ENCODE data around the gene PARP1.

The PARP1 gene

DNA sequence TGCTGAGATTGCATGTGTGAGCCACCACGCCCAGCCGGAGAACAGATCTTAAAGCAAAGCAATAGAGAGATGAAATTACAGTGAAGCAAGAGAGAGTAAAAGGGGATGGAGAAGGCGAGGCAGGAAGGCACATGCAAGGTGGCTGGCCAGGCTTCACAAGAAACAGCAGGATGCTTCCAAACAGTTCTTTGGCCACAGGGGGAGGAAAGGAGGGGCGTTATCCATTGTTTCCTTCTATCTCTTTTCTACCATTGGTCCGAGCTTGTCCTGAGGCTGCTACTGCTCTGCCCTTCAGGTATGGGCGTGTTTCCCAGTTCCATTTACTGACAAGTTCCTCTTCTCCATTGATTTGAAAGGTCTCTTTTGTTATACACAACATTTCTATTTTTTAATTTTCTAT, 33.7 kb upstream of the PARP1 start:
- Histone ChIP-seq H3K36me3 (ENCODE audit: insufficient read depth, low read length) (no peaks in the 10 kb centered on the region; the same call in 1 of the 2 replicates), H3K4me1 (ENCODE audit: insufficient read depth, low read length, severe bottlenecking) (peaks cover 27% of the 10 kb centered on the region), H3K9me2 (ENCODE audit: low read depth, low read length) (no peaks in the 10 kb centered on the region), H3F3A (ENCODE audit: insufficient read depth, low read length) (no peaks in the 10 kb centered on the region), H3K27me3 (ENCODE audit: insufficient read depth, low read length) (no peaks in the 10 kb centered on the region), H3K4me3 (ENCODE audit: low read depth, low read length, poor library complexity, severe bottlenecking) (no peak overlapping the region), H4K20me1 (ENCODE audit: insufficient read depth, low read length) (no peaks in the 10 kb centered on the region), H3K27ac (ENCODE audit: low read depth, low read length, poor library complexity, severe bottlenecking) (no peak overlapping the region), H3K79me2 (ENCODE audit: insufficient read depth, low read length) (no peaks in the 10 kb centered on the region), H3K9ac (ENCODE audit: low read length) (no peak overlapping the region), H3K4me2 (ENCODE audit: low read length) (no peak overlapping the region), H2AFZ (ENCODE audit: low read length) (no peak overlapping the region), H3K9me3 (ENCODE audit: low read length) (no peaks in the 10 kb centered on the region)
- TF ChIP-seq, protein P1, sequence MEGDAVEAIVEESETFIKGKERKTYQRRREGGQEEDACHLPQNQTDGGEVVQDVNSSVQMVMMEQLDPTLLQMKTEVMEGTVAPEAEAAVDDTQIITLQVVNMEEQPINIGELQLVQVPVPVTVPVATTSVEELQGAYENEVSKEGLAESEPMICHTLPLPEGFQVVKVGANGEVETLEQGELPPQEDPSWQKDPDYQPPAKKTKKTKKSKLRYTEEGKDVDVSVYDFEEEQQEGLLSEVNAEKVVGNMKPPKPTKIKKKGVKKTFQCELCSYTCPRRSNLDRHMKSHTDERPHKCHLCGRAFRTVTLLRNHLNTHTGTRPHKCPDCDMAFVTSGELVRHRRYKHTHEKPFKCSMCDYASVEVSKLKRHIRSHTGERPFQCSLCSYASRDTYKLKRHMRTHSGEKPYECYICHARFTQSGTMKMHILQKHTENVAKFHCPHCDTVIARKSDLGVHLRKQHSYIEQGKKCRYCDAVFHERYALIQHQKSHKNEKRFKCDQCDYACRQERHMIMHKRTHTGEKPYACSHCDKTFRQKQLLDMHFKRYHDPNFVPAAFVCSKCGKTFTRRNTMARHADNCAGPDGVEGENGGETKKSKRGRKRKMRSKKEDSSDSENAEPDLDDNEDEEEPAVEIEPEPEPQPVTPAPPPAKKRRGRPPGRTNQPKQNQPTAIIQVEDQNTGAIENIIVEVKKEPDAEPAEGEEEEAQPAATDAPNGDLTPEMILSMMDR (IDR thresholded peaks at IDR 0.05; ENCODE audit: low read length), result no peak
- no peak for TF ChIP-seq EZH2 (IDR thresholded peaks at IDR 0.05; ENCODE audit: borderline replicate concordance, low read length)

DNA sequence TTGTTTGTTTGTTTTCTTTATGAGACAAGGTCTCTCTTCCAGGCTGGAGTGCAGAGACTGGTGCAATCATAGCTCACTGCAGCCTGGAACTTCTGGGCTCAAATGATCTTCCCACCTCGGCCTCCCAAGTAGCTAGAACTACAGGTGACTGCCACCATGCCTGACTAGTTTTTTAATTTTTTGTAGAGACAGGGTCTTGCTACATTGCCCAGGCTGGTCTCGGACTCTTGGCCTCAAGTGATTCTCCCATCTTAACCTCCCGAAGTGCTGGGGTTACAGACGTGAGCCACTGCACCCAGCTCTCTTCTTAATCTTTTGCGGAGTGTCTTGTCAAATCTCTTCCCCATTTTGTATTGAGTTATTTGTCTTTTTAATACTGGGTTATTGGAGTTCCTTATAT, 32.6 kb upstream of the PARP1 start:
- Histone ChIP-seq H3F3A (ENCODE audit: insufficient read depth, low read length) (no peaks in the 10 kb centered on the region), H3K27ac (ENCODE audit: low read depth, low read length, poor library complexity, severe bottlenecking) (no peak overlapping the region), H3K9me3 (ENCODE audit: low read length) (no peaks in the 10 kb centered on the region), H3K9ac (ENCODE audit: low read length) (no peak overlapping the region), H3K4me2 (ENCODE audit: low read length) (no peak overlapping the region), H3K36me3 (ENCODE audit: insufficient read depth, low read length) (no peaks in the 10 kb centered on the region; the same call in 1 of the 2 replicates), H3K27me3 (ENCODE audit: insufficient read depth, low read length) (no peaks in the 10 kb centered on the region), H3K9me2 (ENCODE audit: low read depth, low read length) (no peaks in the 10 kb centered on the region), H3K4me3 (ENCODE audit: low read depth, low read length, poor library complexity, severe bottlenecking) (no peak overlapping the region), H2AFZ (ENCODE audit: low read length) (no peak overlapping the region), H3K79me2 (ENCODE audit: insufficient read depth, low read length) (no peaks in the 10 kb centered on the region), H4K20me1 (ENCODE audit: insufficient read depth, low read length) (no peaks in the 10 kb centered on the region), H3K4me1 (ENCODE audit: insufficient read depth, low read length, severe bottlenecking) (peaks cover 26% of the 10 kb centered on the region)
- TF ChIP-seq, protein P1 (IDR thresholded peaks at IDR 0.05; ENCODE audit: low read length), result no peak
- TF ChIP-seq EZH2 (IDR thresholded peaks at IDR 0.05; ENCODE audit: borderline replicate concordance, low read length), result no peak

DNA sequence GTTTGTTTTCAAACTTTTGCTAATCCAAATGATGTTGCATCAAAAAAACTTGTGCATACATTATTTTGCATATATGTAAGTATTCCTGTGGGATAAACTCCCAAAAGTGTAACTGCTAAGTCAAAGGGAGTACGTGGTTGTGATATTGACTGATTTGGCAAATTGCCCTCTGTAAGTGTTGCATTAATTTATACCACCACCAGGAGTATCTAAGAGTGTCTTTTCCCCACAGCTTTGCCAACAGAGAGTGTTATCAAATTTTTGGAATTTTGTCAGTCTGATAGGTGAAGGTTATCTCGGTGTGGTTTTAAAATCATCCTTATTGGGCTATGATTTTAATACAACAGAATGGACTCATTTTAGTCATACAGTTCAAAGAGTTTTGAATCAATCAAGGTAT, 30.1 kb upstream of the PARP1 start:
- no peaks in the 10 kb centered on the region for H4K20me1 ChIP-seq (ENCODE audit: insufficient read depth, low read length)
- no peaks in the 10 kb centered on the region; the same call in 1 of the 2 replicates for H3K36me3 ChIP-seq (ENCODE audit: insufficient read depth, low read length)
- no peak overlapping the region for H3K27ac ChIP-seq (ENCODE audit: low read depth, low read length, poor library complexity, severe bottlenecking)
- peaks cover 13% of the 10 kb centered on the region for H3K4me1 ChIP-seq (ENCODE audit: insufficient read depth, low read length, severe bottlenecking)
- H2AFZ ChIP-seq (ENCODE audit: low read length), result no peak overlapping the region
- H3F3A ChIP-seq (ENCODE audit: insufficient read depth, low read length), result no peaks in the 10 kb centered on the region
- no peak overlapping the region for H3K4me3 ChIP-seq (ENCODE audit: low read depth, low read length, poor library complexity, severe bottlenecking)
- no peaks in the 10 kb centered on the region for H3K79me2 ChIP-seq (ENCODE audit: insufficient read depth, low read length)
- no peaks in the 10 kb centered on the region for H3K27me3 ChIP-seq (ENCODE audit: insufficient read depth, low read length)
- no peaks in the 10 kb centered on the region for H3K9me2 ChIP-seq (ENCODE audit: low read depth, low read length)
- TF ChIP-seq, protein P1 (IDR thresholded peaks at IDR 0.05; ENCODE audit: low read length), result no peak
- TF ChIP-seq EZH2 (IDR thresholded peaks at IDR 0.05; ENCODE audit: borderline replicate concordance, low read length), result no peak
- H3K9me3 ChIP-seq (ENCODE audit: low read length), result no peaks in the 10 kb centered on the region
- H3K9ac ChIP-seq (ENCODE audit: low read length), result no peak overlapping the region
- H3K4me2 ChIP-seq (ENCODE audit: low read length), result no peak overlapping the region
